CD14-positive monocyte (primary cell): Measurements from ENCODE around the gene ZNF280D. TPM values are rescaled to one million over a fixed set of nuclear protein-coding genes. Genes with fewer than 3 reads are reported as not detected.

Experiments
- DNase-seq, 3 donors: peaks; one replicate each; pipeline ENCODE4 v3.0.0-alpha.2; 2011 to 2022
- H2AFZ ChIP-seq: 2 replicates; pipeline ENCODE4 v1.6.0; 2012; ENCODE audit warnings: mild to moderate bottlenecking, low read depth, low read length, inconsistent platforms; ENCODE audit not compliant: insufficient read depth, poor library complexity, severe bottlenecking
- H3K27ac ChIP-seq, 2 donors: 1 replicate in 1 of 2; 2 replicates in 1 of 2; pipeline ENCODE4 v1.5.1; 2012 to 2013; ENCODE audit warnings: low read length in 2 of 2, control low read depth in 1 of 2, inconsistent platforms in 1 of 2, low read depth in 1 of 2, mild to moderate bottlenecking in 1 of 2
- H3K27me3 ChIP-seq, 2 donors: one replicate each; pipeline versions ENCODE4 v1.6.0 to v1.6.1; 2011 to 2013; ENCODE audit warnings: low read length in 2 of 2; ENCODE audit not compliant: control insufficient read depth in 2 of 2, insufficient read depth in 2 of 2
- H3K36me3 ChIP-seq, 2 donors: replicated peaks in 1 of 2; 1 replicate in 1 of 2; 2 replicates in 1 of 2; pipeline versions ENCODE4 v1.5.1 to v1.6.1; 2012 to 2013; ENCODE audit warnings: low read length in 2 of 2, control low read depth in 1 of 2, inconsistent platforms in 1 of 2, mild to moderate bottlenecking in 1 of 2; ENCODE audit not compliant: insufficient read depth in 2 of 2, control insufficient read depth in 1 of 2
- H3K4me1 ChIP-seq, 2 donors: 1 replicate in 1 of 2; 2 replicates in 1 of 2; pipeline versions ENCODE4 v1.5.1 to v1.6.1; 2012 to 2013; ENCODE audit warnings: low read length in 2 of 2, control low read depth in 1 of 2, inconsistent platforms in 1 of 2, mild to moderate bottlenecking in 1 of 2, moderate library complexity in 1 of 2; ENCODE audit not compliant: insufficient read depth in 2 of 2, control insufficient read depth in 1 of 2
- H3K4me2 ChIP-seq: replicated peaks from 2 replicates; pipeline ENCODE3; 2012; ENCODE audit warnings: low read length, moderate library complexity, mild to moderate bottlenecking; ENCODE audit not compliant: poor library complexity, severe bottlenecking; ENCODE audit errors: extremely low read depth
- H3K4me3 ChIP-seq, 3 experiments: fragments of 200-600 bp in 1 of 3; sonication (generic) in 1 of 3; replicated peaks in 1 of 3; 1 replicate in 2 of 3; 2 replicates in 1 of 3; pipeline ENCODE4 v1.5.1; 2011 to 2013; ENCODE audit warnings: low read length in 3 of 3, mild to moderate bottlenecking in 3 of 3, control low read depth in 2 of 3, low read depth in 2 of 3, inconsistent platforms in 1 of 3, moderate library complexity in 1 of 3
- H3K79me2 ChIP-seq: 2 replicates; pipeline ENCODE4 v1.6.0; 2012; ENCODE audit warnings: mild to moderate bottlenecking, control low read depth, inconsistent platforms, low read length, moderate library complexity; ENCODE audit not compliant: insufficient read depth
- H3K9ac ChIP-seq: 2 replicates; pipeline ENCODE4 v1.6.0; 2017; ENCODE audit warnings: low read length, mild to moderate bottlenecking; ENCODE audit not compliant: insufficient read depth, poor library complexity, severe bottlenecking
- H3K9me3 ChIP-seq, 2 donors: replicated peaks in 1 of 2; 1 replicate in 1 of 2; 2 replicates in 1 of 2; pipeline versions ENCODE4 v1.5.1 to v1.6.1; 2012 to 2013; ENCODE audit warnings: low read length in 2 of 2, control low read depth in 1 of 2; ENCODE audit not compliant: control insufficient read depth in 1 of 2, insufficient read depth in 1 of 2
- H4K20me1 ChIP-seq: 2 replicates; pipeline ENCODE4 v1.6.0; 2012; ENCODE audit warnings: mild to moderate bottlenecking, low read length, control low read depth, moderate library complexity; ENCODE audit not compliant: insufficient read depth
- H3K27ac Mint-ChIP-seq, 7 donors: one replicate each; pipeline ENCODE4 v1.8.0; 2020; ENCODE audit warnings: mild to moderate bottlenecking in 7 of 7, mixed read lengths in 7 of 7, moderate library complexity in 6 of 7, inconsistent platforms in 2 of 7
- H3K27me3 Mint-ChIP-seq, 3 donors: one replicate each; pipeline ENCODE4 v1.8.0; 2021 to 2022; ENCODE audit warnings: low read depth in 3 of 3, mild to moderate bottlenecking in 3 of 3, mixed read lengths in 3 of 3, moderate library complexity in 3 of 3, inconsistent platforms in 1 of 3
- H3K36me3 Mint-ChIP-seq, 2 donors: one replicate each; pipeline ENCODE4 v1.8.0; 2020; ENCODE audit warnings: mixed read lengths in 2 of 2, inconsistent platforms in 1 of 2, mild to moderate bottlenecking in 1 of 2
- H3K4me1 Mint-ChIP-seq: one replicate; pipeline ENCODE4 v1.8.0; 2020; ENCODE audit warnings: mild to moderate bottlenecking, mixed read lengths
- H3K4me3 Mint-ChIP-seq, 2 donors: one replicate each; pipeline ENCODE4 v1.8.0; 2020; ENCODE audit warnings: mild to moderate bottlenecking in 2 of 2, mixed read lengths in 2 of 2, moderate library complexity in 1 of 2
- H3K9me3 Mint-ChIP-seq, 7 donors: one replicate each; pipeline ENCODE4 v1.8.0; 2020 to 2022; ENCODE audit warnings: mixed read lengths in 7 of 7, mild to moderate bottlenecking in 6 of 7, moderate library complexity in 6 of 7, inconsistent platforms in 2 of 7
- WGBS: methylation state at CpG from one replicate; pipeline ENCODE4 v1.1.5; 2013; ENCODE audit warnings: missing lambda C conversion rate; ENCODE audit not compliant: insufficient coverage; 5-methylcytosine and 5-hydroxymethylcytosine counted together
- intact Hi-C, 2 donors: fragments of 100-400 bp; cut with micrococcal nuclease; formaldehyde crosslinking; loops; one replicate each; pipeline versions ENCODE4 v1.15.0 to v1.15.1; 2023
- polyA plus RNA-seq, 3 donors: library from polyadenylated mRNA; depleted of rRNA in 1 of 3; unstranded in 2 of 3; stranded (reverse) in 1 of 3; fragments of 300-500 nt in 2 of 3; fragments of >200 nt in 1 of 3; fragmentation: Illumina TruSeq in 2 of 3; gene quantifications; 1 replicate in 2 of 3; 2 replicates in 1 of 3; pipeline ENCODE4 v1.2.3, GENCODE V29; 2012 to 2021
- TF ChIP-seq, protein P1 (sequence below): fragments of 200-600 bp; IDR thresholded peaks from one replicate; pipeline ENCODE4 v1.8.0; 2022; ENCODE audit warnings: antibody characterized with exemption, mild to moderate bottlenecking

The ZNF280D gene
- polyA plus RNA-seq, 3 donors: 5.1 to 14.2 (median 8.0) TPM

DNA sequence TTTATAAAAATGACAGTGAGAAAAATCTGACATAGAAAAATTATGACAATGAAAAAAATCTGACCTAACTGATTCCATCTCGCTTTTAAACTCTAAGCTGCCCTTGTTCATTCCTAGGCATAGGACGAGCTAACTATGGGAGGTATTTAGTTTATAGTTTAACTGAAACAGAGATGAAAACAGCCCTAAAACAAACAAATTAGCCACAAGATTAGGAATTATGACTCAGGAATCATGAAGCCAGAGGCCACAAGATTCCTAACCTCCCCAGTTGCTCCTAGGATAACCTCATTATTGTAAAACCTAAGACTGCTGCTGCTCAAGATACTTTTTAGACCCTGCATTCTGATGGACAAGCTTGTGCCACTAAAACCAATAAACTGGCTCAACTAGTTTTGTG is 145.6 kb downstream of the ZNF280D start:
- Mint-ChIP-seq H3K4me3 (no peak overlapping the region), H3K27ac (no peak overlapping the region)

DNA sequence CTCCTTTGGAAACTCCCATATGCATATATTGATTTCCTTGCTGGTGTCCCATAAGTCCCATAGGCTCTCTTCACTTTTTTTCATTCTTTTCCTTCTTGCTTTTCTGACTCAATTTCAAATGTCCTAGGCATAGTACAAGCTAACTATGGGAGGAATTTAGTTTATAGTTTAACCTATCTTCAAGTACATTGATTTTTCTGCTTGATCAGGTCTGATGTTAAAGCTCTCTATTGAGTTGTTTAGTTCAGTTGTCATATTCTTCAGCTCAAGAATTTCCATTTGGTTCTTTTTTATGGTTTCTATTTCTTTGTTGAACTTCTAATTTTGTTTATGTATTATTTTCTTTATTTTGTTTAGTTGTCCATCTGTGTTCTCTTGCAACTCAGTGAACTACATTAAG is 147.1 kb downstream of the ZNF280D start:
- DNase-seq: no peak
- no peaks in the 10 kb centered on the region for H3K79me2 ChIP-seq
- H3K4me2 ChIP-seq: no peak overlapping the region
- H3K4me1 Mint-ChIP-seq: no peaks in the 10 kb centered on the region
- peaks cover 24 to 59% (median 40%) of the 10 kb centered on the region in 7 donors for H3K9me3 Mint-ChIP-seq
- H2AFZ ChIP-seq: no peak overlapping the region
- H3K4me3 ChIP-seq: no peak overlapping the region
- intact Hi-C loops: no loop called here
- H3K27me3 ChIP-seq: no peaks in the 10 kb centered on the region
- no peak overlapping the region for H3K9ac ChIP-seq
- H3K27ac ChIP-seq: no peak overlapping the region
- H3K4me1 ChIP-seq: no peaks in the 10 kb centered on the region
- H3K9me3 ChIP-seq: peaks cover 29 to 38% of the 10 kb centered on the region in 2 donors
- TF ChIP-seq, protein P1, sequence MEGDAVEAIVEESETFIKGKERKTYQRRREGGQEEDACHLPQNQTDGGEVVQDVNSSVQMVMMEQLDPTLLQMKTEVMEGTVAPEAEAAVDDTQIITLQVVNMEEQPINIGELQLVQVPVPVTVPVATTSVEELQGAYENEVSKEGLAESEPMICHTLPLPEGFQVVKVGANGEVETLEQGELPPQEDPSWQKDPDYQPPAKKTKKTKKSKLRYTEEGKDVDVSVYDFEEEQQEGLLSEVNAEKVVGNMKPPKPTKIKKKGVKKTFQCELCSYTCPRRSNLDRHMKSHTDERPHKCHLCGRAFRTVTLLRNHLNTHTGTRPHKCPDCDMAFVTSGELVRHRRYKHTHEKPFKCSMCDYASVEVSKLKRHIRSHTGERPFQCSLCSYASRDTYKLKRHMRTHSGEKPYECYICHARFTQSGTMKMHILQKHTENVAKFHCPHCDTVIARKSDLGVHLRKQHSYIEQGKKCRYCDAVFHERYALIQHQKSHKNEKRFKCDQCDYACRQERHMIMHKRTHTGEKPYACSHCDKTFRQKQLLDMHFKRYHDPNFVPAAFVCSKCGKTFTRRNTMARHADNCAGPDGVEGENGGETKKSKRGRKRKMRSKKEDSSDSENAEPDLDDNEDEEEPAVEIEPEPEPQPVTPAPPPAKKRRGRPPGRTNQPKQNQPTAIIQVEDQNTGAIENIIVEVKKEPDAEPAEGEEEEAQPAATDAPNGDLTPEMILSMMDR: no peak
- no peaks in the 10 kb centered on the region for H3K36me3 ChIP-seq
- no peak overlapping the region for H3K4me3 Mint-ChIP-seq
- H4K20me1 ChIP-seq: no peaks in the 10 kb centered on the region
- no peak overlapping the region for H3K27ac Mint-ChIP-seq
- peaks cover 0 to 4% (median 3%) of the 10 kb centered on the region in 3 donors for H3K27me3 Mint-ChIP-seq
- no peaks in the 10 kb centered on the region for H3K36me3 Mint-ChIP-seq

More for the DNA sequence above, 145.6 kb downstream of the ZNF280D start:
- DNase-seq: no peak
- no peaks in the 10 kb centered on the region for H3K27me3 ChIP-seq
- H3K79me2 ChIP-seq: no peaks in the 10 kb centered on the region
- intact Hi-C loops: no loop called here
- H2AFZ ChIP-seq: no peak overlapping the region
- TF ChIP-seq, protein P1: no peak
- H3K36me3 ChIP-seq: no peaks in the 10 kb centered on the region
- H3K36me3 Mint-ChIP-seq: no peaks in the 10 kb centered on the region
- no peak overlapping the region for H3K4me3 ChIP-seq
- H3K9me3 Mint-ChIP-seq: peaks cover 28 to 64% (median 44%) of the 10 kb centered on the region in 7 donors
- H3K27me3 Mint-ChIP-seq: peaks cover 3 to 5% (median 4%) of the 10 kb centered on the region in 3 donors
- no peaks in the 10 kb centered on the region for H3K4me1 Mint-ChIP-seq
- H3K9me3 ChIP-seq: peaks cover 37 to 38% of the 10 kb centered on the region in 2 donors
- WGBS: no CpG with 5 or more reads among the region's 2 CpGs
- H4K20me1 ChIP-seq: no peaks in the 10 kb centered on the region
- H3K4me2 ChIP-seq: no peak overlapping the region
- H3K27ac ChIP-seq: no peak overlapping the region
- no peak overlapping the region for H3K9ac ChIP-seq
- no peaks in the 10 kb centered on the region for H3K4me1 ChIP-seq
